PFSK-1 (cell line): Measurements from ENCODE around the gene MEX3A.

Source experiments
- FOXP2 ChIP-seq: optimal IDR thresholded peaks from 2 replicates; pipeline ENCODE3; 2011; ENCODE audit warnings: borderline replicate concordance, control low read depth, inconsistent platforms; ENCODE audit not compliant: insufficient read depth; ENCODE audit errors: extremely low read length, extremely low read depth
- POLR2AphosphoS5 ChIP-seq: IDR thresholded peaks from 2 replicates; pipeline ENCODE4 v1.6.1; 2012; ENCODE audit warnings: low read depth, mild to moderate bottlenecking, control low read depth, low read length, moderate library complexity
- SIN3A ChIP-seq: IDR thresholded peaks from 2 replicates; pipeline ENCODE4 v1.6.1; 2012; ENCODE audit warnings: mild to moderate bottlenecking, low read length, moderate library complexity, borderline replicate concordance; ENCODE audit not compliant: insufficient read depth
- TAF1 ChIP-seq: IDR thresholded peaks from 2 replicates; pipeline ENCODE4 v1.6.1; 2012; ENCODE audit warnings: low read length, control low read depth, borderline replicate concordance; ENCODE audit not compliant: insufficient read depth
- TF ChIP-seq, protein P1 (sequence below), 2 experiments: IDR thresholded peaks; 2 replicates each; pipeline versions ENCODE4 v1.6.1 to v1.8.0; 2011 to 2012; ENCODE audit warnings: low read depth in 2 of 2, low read length in 2 of 2, control low read depth in 1 of 2, inconsistent platforms in 1 of 2, mild to moderate bottlenecking in 1 of 2, moderate library complexity in 1 of 2; ENCODE audit not compliant: insufficient read depth in 1 of 2

The MEX3A gene

DNA sequence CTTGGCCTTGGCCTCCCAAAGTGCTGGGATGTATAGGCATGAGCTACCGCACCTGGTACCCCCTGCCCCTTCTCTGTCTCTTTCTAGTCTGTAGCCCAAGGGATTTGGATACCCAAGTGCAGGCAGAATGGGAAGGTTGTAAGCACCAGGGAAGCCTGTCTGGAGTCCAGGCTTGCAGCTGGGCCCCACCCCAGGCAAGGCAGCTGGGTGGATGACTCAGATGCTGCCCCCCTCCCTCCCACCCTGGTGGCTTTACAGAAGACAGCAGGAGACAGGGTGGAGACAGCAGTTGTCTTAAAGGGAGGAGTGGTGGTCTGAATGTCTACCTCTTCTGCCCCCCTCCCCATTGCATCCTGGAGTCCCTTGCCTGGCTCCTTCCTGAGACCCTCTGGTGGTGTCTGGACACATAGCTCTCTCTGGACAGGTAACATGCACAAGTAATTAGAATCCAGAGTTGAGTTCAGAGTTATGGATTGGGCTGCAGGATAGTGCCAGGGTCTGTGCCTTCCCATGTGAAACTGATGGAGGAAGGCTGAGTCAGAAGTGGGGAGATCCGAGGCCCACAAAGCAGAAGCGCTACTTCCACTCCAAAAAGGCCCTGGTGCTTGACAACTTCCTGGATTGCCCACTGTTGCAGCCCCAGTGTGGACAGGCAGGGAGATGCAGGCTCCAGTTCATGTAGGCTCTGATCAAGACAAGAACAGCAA is 37.4 kb upstream of the MEX3A start:
- TF ChIP-seq POLR2AphosphoS5: no peak
- 0 out of 2 replicates have a peak, but pooled peaks have one; percentile 11 for TF ChIP-seq SIN3A

DNA sequence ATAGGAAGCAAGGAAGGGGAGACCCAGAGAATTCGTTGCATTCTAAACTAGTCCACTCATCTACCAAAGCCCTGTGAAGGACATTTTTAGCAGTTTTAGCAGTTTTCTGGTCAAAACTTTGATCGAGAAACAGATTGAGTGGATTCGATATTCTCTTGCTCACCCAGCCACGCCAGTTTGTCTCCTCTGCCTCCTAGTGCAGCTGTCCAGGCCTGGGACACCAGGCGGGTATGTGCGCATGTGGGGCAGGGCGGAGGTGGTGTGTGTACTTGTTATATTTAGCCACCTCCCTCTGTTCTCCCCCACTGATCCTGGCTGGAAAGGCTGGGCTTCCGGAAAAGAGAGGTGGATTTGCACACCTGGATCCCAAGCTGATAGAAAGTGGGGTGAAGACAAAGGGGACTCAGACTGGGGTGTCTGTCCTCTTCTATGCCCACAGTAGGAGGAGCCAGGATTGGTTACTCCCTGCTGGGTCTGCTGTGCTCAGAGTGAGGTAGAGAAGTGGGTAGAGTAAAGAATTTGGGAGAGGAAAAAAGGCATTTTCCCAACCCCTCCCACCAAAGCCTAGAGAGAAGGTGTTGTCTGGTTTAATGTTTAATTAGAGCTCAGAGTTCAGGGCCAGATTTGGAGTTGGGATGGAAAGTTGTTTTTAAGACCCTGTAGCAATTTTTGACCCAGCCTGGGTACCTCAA is 36.1 kb upstream of the MEX3A start:
- TF ChIP-seq TAF1 (no peak), FOXP2 (no peak), POLR2AphosphoS5 (no peak), SIN3A (no peak)
- TF ChIP-seq, protein P1, sequence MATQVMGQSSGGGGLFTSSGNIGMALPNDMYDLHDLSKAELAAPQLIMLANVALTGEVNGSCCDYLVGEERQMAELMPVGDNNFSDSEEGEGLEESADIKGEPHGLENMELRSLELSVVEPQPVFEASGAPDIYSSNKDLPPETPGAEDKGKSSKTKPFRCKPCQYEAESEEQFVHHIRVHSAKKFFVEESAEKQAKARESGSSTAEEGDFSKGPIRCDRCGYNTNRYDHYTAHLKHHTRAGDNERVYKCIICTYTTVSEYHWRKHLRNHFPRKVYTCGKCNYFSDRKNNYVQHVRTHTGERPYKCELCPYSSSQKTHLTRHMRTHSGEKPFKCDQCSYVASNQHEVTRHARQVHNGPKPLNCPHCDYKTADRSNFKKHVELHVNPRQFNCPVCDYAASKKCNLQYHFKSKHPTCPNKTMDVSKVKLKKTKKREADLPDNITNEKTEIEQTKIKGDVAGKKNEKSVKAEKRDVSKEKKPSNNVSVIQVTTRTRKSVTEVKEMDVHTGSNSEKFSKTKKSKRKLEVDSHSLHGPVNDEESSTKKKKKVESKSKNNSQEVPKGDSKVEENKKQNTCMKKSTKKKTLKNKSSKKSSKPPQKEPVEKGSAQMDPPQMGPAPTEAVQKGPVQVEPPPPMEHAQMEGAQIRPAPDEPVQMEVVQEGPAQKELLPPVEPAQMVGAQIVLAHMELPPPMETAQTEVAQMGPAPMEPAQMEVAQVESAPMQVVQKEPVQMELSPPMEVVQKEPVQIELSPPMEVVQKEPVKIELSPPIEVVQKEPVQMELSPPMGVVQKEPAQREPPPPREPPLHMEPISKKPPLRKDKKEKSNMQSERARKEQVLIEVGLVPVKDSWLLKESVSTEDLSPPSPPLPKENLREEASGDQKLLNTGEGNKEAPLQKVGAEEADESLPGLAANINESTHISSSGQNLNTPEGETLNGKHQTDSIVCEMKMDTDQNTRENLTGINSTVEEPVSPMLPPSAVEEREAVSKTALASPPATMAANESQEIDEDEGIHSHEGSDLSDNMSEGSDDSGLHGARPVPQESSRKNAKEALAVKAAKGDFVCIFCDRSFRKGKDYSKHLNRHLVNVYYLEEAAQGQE (IDR thresholded peaks at IDR 0.05; ENCODE audit: insufficient read depth in 1 of 2, low read depth in 2 of 2, low read length in 2 of 2): no peak

DNA sequence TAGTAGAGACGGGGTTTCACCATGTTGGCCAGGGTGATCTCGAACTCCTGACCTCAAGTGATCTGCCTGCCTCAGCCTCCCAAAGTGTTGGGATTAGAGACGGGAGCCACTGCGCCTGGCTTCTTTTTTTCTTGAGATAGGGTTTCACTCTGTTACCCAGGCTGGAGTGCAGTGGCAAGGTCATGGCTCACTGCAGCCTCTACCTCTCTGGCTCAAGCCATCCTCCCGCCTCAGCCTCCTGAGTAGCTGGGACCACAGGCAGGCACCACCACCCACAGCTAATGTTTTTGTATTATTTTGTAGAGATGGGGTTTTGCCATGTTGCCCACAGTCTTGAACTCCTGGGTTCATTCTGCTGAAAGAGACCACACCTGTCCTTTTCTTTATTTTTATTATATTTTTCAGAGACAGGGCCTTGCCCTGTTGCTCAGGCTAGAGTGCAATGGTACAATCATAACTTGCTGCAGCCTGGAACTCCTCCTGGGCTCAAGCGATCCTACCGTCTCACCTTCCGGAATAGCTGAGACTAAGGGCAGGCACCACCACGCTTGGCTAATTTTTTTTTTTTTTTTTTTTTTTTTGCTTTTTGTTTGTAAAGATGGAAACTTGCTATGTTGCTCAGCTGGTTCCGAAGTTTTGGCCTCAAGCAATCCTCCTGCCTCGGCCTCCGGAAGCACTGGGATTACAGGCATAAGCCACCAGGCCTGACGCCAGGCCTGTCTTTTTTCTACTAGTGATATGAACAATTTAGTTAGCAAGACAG is 35.3 kb upstream of the MEX3A start:
- no peak for TF ChIP-seq SIN3A
- TF ChIP-seq POLR2AphosphoS5: no peak
- TF ChIP-seq TAF1: no peak
- TF ChIP-seq FOXP2: no peak
- TF ChIP-seq, protein P1 (IDR thresholded peaks at IDR 0.05; ENCODE audit: insufficient read depth in 1 of 2, low read depth in 2 of 2, low read length in 2 of 2): no peak

DNA sequence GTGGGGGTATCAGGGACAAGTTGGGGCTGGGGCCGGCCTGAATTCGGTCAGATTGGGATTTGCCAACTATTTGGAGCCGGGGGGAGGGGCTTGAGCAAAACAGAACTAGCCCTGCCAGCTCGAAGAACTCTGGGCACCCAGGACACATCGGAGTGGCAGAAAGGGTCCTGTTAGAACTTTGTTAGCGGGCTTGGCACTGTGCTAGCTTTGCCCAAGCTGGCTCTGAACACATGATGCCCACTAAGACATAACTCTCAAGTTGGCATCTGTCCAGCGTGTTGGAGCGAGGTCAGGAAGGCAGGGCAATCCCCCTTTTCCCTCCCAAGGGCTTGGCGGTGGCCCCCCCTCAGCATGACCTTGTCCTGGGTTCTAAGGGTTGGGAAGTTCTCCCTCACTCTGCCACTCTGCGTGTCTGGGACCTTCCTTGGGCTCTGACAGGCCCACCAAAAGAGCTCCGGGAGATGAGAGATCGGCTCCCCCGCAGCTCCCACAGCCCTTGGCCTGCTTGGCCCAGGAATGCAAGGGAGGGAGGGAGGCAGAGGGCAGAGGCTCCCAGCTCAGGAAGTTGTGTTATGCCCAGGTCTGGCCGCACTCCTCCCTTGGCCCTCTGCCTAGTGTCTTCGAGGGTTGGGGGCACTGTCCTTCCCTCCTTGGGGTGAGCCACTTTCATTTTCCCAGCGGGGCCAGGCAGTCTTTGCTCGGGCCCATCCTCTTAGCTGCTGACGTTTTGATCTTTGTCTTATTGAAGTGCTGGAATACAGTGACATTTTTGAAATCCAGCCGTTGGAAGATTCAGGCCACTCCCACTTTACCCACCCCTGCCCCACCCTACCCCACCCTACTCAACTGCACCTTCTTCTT is 33.5 kb upstream of the MEX3A start:
- TF ChIP-seq SIN3A (no peak), POLR2AphosphoS5 (peak; percentile 33; the same call in 1 of the 2 replicates), FOXP2 (no peak), TAF1 (no peak)
- TF ChIP-seq, protein P1 (IDR thresholded peaks at IDR 0.05; ENCODE audit: insufficient read depth in 1 of 2, low read depth in 2 of 2, low read length in 2 of 2): no peak
